H54 (cell line): ENCODE results near the gene C9orf50.

Source experiments
- DNase-seq: peaks from one replicate; pipeline ENCODE4 v3.0.0; 2011; ENCODE audit warnings: low spot score, mixed read lengths; ENCODE audit not compliant: insufficient read length
- FAIRE-seq: peaks from 3 replicates; lab custom pipeline; 2011; peaks lifted over from hg19 to GRCh38; lab: Jason Lieb, UNC
- POLR2A ChIP-seq: IDR thresholded peaks from 2 replicates; pipeline ENCODE4 v1.6.1; 2011; ENCODE audit warnings: low read depth, mild to moderate bottlenecking, low read length

Gene C9orf50

DNA sequence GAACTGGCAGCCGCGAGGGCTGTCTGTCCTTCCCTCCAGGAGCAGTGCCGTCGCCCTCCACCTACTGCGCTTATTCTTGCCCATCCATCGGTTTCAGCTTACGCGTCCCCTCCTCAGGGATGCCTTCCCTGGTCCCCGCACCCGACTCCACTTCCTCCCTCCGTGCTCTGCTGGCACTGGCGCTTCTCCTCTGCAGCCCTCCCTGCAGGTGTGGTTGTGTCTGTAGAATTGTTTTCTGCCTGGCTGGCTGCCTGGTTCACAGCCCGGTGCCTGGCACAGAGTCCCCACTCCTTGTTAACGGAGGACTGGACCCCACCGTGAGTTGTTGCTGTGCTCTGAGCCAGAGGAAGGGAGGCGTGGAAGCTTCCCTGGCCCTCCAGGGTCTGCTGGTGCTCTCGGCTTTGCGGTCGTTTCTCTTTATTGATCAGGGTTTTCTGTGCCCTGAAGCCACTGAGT, 10.8 kb upstream of the C9orf50 start:
- TF ChIP-seq POLR2A = no peak

DNA sequence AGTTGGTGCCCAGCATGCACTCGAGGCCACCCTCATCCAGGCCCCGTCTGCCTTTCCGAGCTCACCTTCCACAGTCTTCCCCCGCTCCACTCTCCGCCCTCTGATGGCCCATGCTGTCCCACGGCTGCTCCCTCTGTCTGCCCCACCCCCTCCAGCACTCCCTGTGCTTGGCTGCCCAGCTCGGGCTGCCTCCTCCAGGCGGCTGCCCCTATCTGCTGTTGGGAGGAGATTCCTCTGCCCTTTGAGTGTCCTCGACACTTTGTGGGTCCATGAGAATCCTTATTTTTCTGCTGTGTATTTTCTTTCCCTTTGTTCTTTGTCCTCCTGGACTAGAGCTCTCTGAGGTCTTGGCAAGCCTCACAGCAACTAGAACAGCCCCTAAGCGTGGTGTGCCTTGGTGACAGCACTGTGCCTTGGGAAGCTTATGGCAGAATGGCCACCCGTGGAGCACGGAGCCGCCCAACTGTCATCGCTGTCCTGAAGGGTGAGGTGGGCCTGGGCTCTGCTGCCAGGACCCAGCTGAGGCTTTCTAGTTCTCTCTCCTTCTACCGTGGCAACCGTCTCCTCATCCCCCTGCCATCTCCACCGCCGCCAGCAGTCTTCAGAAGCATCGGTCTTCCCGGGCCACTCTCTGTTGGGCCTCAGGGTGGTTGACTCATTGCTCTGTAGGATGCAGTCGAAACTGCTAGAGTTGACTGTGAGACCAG, 10.2 kb upstream of the C9orf50 start:
- TF ChIP-seq POLR2A = no peak
- FAIRE-seq = no peak
- no peak for DNase-seq

More for the DNA sequence above, 10.8 kb upstream of the C9orf50 start:
- FAIRE-seq = no peak
- DNase-seq = no peak

GRCh38 chr9:129629251-129629820, 8.4 kb upstream of the C9orf50 start:
- no peak for DNase-seq
- FAIRE-seq = no peak
- no peak for TF ChIP-seq POLR2A

- FAIRE-seq (no peak), DNase-seq (no peak)
- no peak for TF ChIP-seq POLR2A
Observed at GRCh38 chr9:129628709-129629108, 7.8 kb upstream of the C9orf50 start.

DNA sequence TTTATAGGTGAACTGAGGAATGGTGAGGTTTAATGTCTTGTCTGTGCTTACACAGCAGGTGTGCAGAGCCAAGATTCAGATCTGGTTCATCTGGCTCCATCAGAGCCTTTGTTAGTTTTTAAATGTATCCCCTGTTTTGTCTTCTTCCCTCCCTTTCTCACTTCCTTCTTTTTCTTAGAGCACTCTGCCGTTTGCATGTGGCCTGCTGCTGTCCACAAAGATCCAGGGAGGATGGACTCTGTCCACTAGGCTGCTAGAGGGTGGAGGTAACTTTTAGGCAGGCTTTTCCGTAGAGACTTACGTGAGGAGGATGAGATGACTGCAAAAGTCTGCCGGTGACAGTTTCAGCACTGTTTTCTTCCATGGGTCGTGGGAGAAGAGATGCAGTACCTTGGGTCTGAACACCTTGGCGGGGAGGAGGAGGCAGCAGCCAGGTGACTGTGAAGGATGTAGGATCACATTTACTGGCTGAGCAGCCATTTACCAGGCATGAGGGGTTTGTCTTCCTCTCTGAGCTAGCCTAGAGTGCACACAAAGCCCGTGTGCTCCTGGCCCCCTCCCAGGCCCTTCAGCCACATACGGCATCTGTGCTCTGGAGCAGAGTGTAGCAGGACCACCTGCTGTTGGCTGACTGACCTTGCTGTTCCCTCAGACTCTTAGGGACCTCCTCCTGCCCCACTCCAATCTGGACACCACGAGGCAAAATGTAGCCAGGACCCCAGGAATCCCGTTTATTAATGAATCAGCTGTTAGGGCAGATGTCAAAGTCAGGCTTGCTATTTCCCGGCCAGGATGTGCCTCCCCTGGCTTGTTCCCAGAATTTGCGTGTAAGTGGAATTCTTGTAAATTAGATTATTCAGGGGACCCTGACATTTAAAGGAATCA, 6.9 kb upstream of the C9orf50 start:
- no peak for TF ChIP-seq POLR2A
- no peak for FAIRE-seq
- no peak for DNase-seq

DNA sequence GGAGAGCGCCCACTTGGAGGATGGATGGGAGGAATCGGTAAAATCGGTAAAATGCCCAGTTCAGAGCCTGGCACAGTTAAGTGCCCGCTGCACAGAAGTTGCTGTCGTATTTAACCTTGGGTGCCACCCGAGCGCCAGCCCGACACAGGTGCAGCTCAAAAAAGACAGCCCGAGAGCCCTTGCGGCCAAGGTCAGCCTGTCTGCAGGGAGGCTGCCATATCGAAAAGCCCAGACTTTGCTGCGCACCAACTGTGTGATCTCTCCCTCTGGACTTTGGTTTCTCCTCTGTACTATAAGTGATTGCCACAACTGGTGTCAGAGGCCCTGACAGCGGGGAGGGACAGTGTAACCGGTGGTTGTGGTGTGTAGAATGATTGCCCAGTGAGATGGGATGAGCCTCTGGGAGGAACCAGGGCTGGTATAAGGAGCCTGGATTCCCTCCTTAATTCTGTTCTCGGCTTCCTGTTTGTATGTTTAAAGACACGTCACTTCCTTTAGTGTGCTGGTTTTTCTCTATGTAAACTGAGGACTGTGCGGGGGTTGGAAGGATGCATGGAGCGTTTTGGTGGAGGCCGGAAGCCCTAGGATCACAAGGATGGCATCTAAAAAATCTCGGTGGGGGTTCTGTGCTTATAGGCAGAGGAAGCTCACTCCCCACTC, 5.9 kb upstream of the C9orf50 start:
- DNase-seq (no peak), FAIRE-seq (no peak)
- peak; percentile 21; the same call in 1 of the 2 replicates for TF ChIP-seq POLR2A

DNA sequence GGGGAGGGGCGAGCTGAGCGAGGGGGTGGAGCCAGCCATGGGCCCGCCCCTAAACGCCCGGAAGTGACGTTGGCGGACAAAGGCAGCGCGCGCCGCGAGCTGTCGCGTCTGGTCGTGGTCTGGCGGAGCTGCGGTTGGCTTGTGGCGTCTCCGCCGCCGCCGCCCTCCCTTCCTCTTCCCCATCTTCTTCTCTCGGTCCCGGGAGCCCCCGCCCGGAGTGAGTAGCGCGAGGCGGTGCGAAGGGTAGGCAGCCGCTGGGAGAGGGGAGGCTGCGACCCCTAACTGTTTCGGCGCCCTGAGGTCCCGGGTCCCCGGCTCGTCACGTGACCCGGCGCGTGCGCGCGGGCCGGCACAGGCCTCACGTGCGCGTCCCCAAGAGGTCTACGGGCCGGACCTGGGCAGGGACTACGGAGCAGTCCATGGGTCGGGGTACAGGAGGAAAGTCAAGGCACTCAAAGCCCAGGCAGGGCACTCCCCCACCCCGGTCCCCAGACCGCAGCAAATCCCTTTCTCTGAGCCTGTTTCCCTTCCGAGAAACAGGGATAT, 5.3 kb upstream of the C9orf50 start, which contains the start of gene NTMT1:
TSS of gene NTMT1 (plus strand) at position 85 of the 546 bp plus-strand sequence. CDS start 6,541 bp downstream, outside the sequence.
- FAIRE-seq (no peak), DNase-seq (peak; percentile 63)
- TF ChIP-seq POLR2A = peak; percentile 83

GRCh38 chr9:129624947-129625346, 4.0 kb upstream of the C9orf50 start:
- TF ChIP-seq POLR2A = no peak
- FAIRE-seq (no peak), DNase-seq (no peak)

GRCh38 chr9:129624168-129624759, 3.4 kb upstream of the C9orf50 start:
- FAIRE-seq (no peak), DNase-seq (peak; percentile 45)
- TF ChIP-seq POLR2A = no peak

DNA sequence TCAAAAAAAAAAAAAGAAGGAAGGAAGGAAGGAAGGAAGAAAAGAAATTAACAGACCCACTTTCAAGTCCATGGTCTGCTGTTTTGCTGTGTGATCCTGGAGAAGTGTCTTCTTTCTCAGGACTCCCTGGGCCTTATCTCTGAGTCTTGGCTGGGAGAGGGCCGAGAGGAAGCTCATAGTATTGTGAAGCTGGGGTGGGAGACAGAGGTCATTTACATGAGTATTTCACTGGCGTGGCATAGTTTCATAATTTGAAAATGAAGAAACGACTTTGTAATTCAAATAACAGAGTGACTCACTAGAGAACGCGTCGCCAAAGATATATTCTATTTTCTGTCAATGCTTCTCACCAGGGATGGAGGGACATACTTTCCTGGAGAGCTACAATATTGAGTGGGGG, 2.4 kb upstream of the C9orf50 start:
- TF ChIP-seq POLR2A = no peak
- FAIRE-seq = no peak
- DNase-seq = no peak

- no peak for FAIRE-seq
- no peak for DNase-seq
- no peak for TF ChIP-seq POLR2A
Observed at GRCh38 chr9:129619787-129620668, 873 bp downstream of the C9orf50 start.

GRCh38 chr9:129617167-129617566, 3.7 kb downstream of the C9orf50 start:
- DNase-seq (peak; percentile 67), FAIRE-seq (peak; percentile 91)
- TF ChIP-seq POLR2A = no peak
